ENCODE measurements around the gene RAB9B.
"Not testable (repeated sequence)": the region's sequence is repeated elsewhere in the genome, so short reads cannot be mapped to it uniquely, and the experiment has no call there.

DNA sequence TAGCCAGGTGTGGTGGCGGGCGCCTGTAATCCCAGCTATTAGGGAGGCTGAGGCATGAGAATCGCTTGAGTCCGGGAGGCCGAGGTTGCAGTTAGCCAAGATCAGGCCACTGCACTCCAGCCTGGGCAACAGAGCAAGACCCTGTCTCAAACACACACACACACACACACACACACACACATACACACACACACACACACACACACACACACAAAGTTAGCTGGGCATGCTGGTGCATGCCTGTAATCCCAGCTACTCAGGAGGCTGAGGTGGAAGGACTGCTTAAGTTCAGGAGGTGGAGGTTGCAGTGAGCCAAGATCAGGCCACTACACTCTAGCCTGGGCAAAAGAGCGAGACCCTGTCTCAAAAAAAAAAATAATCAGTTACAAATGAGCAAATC is 11.3 kb downstream of the RAB9B start:
- TF ChIP-seq, protein P1, sequence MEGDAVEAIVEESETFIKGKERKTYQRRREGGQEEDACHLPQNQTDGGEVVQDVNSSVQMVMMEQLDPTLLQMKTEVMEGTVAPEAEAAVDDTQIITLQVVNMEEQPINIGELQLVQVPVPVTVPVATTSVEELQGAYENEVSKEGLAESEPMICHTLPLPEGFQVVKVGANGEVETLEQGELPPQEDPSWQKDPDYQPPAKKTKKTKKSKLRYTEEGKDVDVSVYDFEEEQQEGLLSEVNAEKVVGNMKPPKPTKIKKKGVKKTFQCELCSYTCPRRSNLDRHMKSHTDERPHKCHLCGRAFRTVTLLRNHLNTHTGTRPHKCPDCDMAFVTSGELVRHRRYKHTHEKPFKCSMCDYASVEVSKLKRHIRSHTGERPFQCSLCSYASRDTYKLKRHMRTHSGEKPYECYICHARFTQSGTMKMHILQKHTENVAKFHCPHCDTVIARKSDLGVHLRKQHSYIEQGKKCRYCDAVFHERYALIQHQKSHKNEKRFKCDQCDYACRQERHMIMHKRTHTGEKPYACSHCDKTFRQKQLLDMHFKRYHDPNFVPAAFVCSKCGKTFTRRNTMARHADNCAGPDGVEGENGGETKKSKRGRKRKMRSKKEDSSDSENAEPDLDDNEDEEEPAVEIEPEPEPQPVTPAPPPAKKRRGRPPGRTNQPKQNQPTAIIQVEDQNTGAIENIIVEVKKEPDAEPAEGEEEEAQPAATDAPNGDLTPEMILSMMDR (IDR thresholded peaks at IDR 0.05), result not testable (repeated sequence)
- not testable (repeated sequence) for TF ChIP-seq TAF1 (IDR thresholded peaks at IDR 0.05; ENCODE audit: borderline replicate concordance, low read depth, low read length); RCOR1 (IDR thresholded peaks at IDR 0.05; ENCODE audit: low read length); EZH2phosphoT487 (IDR thresholded peaks at IDR 0.05; ENCODE audit: borderline replicate concordance, low read depth); POLR2AphosphoS5 (IDR thresholded peaks at IDR 0.05; ENCODE audit: low read depth, low read length); SMC3 (IDR thresholded peaks at IDR 0.05; ENCODE audit: low read depth, low read length); TCF12 (IDR thresholded peaks at IDR 0.05); MXI1 (IDR thresholded peaks at IDR 0.05; ENCODE audit: low read depth, low read length); TEAD4 (IDR thresholded peaks at IDR 0.05; ENCODE audit: borderline replicate concordance, insufficient read depth); RAD21 (IDR thresholded peaks at IDR 0.05; ENCODE audit: low read length)
- TF ChIP-seq, protein P2, sequence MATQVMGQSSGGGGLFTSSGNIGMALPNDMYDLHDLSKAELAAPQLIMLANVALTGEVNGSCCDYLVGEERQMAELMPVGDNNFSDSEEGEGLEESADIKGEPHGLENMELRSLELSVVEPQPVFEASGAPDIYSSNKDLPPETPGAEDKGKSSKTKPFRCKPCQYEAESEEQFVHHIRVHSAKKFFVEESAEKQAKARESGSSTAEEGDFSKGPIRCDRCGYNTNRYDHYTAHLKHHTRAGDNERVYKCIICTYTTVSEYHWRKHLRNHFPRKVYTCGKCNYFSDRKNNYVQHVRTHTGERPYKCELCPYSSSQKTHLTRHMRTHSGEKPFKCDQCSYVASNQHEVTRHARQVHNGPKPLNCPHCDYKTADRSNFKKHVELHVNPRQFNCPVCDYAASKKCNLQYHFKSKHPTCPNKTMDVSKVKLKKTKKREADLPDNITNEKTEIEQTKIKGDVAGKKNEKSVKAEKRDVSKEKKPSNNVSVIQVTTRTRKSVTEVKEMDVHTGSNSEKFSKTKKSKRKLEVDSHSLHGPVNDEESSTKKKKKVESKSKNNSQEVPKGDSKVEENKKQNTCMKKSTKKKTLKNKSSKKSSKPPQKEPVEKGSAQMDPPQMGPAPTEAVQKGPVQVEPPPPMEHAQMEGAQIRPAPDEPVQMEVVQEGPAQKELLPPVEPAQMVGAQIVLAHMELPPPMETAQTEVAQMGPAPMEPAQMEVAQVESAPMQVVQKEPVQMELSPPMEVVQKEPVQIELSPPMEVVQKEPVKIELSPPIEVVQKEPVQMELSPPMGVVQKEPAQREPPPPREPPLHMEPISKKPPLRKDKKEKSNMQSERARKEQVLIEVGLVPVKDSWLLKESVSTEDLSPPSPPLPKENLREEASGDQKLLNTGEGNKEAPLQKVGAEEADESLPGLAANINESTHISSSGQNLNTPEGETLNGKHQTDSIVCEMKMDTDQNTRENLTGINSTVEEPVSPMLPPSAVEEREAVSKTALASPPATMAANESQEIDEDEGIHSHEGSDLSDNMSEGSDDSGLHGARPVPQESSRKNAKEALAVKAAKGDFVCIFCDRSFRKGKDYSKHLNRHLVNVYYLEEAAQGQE (IDR thresholded peaks at IDR 0.05; ENCODE audit: low read depth, low read length), result not testable (repeated sequence)
- TF ChIP-seq, protein P3, sequence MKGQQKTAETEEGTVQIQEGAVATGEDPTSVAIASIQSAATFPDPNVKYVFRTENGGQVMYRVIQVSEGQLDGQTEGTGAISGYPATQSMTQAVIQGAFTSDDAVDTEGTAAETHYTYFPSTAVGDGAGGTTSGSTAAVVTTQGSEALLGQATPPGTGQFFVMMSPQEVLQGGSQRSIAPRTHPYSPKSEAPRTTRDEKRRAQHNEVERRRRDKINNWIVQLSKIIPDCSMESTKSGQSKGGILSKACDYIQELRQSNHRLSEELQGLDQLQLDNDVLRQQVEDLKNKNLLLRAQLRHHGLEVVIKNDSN (IDR thresholded peaks at IDR 0.05; ENCODE audit: borderline replicate concordance, low read depth), result not testable (repeated sequence)
